SHP77 (cell line): ENCODE measurements around the gene LRCH1.

ENCODE experiments used
- DNase-seq, 2 experiments: peaks; one replicate each; lab custom pipeline; 2025; lab: John Stamatoyannopoulos, UW

LRCH1 gene

DNA sequence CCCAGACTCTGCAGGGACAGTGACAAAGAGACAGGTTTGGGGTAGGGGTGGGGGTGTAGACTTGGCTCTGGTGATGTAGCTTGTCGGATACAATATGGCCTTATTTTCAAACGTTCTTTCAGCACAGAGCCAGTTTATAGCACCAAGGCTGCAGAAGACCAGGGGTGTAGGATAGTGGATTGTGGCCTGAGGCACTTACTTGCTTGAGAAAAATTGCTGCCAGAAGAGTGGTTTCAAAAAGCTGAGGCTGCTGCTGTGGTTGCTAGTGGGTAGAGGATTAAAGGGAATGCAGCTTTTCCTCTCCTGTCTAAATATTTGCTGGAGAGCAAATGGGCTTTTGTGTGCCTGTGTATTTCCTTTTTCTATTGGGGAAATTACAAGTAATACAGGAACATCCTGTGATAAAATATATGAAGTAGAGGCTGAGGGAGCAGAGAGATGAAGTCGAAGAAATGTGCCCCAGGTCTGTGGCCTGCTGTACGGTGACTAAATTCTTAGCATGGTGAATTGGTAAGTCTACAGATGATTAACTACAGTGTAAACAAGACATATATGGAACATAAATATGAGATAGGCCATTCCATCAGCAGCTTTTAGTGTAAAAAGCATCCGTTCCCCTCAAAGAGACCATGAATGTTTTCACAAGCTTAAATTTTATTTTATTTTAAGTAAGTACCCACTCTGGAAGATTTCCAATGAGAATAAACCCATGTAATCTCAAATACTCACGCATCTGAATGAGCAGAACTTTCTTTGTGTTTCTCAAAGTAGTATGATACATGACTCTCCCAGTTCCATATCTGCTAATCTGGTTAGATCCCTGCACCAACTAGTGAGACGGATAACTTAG lies 112.9 kb downstream of the LRCH1 start:
- DNase-seq = no peak

DNA sequence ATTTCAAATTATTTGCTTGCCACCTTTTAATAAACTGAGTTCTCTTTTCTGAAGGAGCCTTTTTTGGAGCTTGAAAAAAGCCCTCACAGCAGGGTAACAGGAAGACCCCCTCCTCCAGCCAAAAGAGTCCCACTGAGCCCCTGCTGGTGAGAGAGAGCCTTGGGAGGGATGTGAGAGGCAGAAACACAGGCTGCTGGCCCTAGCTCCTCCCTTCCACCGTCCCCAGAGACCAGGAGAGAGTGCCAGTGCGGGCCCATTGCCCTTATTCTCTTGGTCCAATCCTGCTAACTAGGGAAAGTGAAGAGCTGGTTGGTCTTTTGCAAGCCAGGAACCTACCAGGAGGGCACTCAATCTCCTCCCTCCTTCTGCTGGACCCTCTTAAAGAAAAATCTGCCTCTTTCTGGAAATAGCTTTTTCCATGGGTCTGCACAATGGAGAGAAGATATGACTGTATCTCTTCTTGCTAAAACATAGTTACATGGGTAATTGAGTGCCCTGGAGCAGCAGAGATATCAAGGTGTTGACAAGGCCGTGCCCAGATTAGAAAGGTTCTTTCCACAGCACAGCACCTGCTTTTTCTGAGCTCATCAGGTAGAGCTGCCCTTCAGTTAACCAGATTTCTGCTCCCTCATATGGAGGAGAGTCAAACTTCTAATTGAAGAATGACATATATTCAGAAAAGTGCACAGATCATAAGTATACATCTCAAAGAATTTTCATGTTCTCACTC lies 113.9 kb downstream of the LRCH1 start:
- no peak for DNase-seq

GRCh38 chr13:46667687-46668281 lies 114.8 kb downstream of the LRCH1 start:
- DNase-seq = no peak

DNA sequence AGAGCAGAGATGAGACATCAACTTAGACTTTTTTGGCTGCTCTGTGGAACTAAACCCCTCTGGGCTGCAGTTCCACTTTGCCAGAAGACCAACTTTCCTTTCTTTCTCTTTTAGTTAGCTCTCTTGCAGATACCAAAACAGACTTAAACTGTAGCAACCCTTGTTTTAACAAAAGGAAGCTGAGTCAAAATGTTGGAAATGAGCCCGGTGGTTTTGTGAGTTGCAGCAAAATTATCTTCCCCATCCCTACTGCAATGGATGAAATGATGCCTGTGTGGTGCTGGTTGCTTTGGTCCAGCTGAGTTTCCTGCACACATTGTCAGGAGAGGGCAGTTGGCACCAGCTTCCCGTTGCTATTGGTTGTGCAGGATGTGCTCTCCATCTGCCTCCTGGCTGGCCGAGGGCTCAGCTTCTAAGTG lies 115.3 kb downstream of the LRCH1 start:
- no peak for DNase-seq

- no peak for DNase-seq
Observed at GRCh38 chr13:46668931-46669525, 116.1 kb downstream of the LRCH1 start.

GRCh38 chr13:46672338-46673090 lies 119.5 kb downstream of the LRCH1 start:
- DNase-seq = no peak

DNA sequence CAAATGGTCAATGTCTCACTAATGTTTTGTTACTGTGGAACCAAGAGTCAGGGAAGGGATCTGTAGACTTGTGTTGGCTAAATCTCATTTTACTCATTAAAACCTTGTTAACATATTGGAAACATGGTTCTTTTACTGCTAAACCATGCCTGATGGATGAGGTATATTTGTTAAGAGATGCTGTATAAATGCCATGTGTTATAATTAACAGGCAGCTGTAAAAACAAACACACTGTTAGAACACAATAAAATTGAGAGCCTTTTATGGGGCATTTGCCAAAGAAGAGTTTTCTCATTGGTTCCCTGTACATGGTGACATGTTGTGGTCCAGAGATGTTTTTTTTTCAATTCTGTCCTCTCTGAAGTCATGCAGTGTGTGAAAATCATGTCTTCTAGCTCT lies 122.0 kb downstream of the LRCH1 start:
- peak; percentile 62 to 64 for DNase-seq

DNA sequence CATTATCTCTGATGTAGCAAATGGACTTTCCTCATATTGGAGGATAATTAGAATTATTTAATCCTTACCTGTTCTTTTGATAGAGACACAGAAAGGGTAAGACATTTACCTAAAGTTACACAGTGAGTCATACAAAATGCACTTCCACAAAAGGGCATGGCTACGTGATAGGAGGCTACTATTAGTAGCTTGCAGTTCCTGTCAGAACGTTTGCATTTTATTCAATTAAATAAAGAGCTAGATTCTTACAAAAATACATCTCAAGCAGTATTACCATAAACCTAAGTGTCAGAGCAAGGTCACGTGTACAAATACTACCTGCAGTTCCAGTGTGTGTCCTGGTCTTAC lies 123.4 kb downstream of the LRCH1 start:
- DNase-seq = no peak

- DNase-seq = no peak
Observed at GRCh38 chr13:46679369-46680120, 126.6 kb downstream of the LRCH1 start.

GRCh38 chr13:46682015-46682414 lies 129.0 kb downstream of the LRCH1 start:
- DNase-seq = no peak

- DNase-seq = no peak
Observed at GRCh38 chr13:46682707-46683106, 129.7 kb downstream of the LRCH1 start.

- DNase-seq = no peak
Observed at GRCh38 chr13:46683676-46684260, 130.8 kb downstream of the LRCH1 start.

DNA sequence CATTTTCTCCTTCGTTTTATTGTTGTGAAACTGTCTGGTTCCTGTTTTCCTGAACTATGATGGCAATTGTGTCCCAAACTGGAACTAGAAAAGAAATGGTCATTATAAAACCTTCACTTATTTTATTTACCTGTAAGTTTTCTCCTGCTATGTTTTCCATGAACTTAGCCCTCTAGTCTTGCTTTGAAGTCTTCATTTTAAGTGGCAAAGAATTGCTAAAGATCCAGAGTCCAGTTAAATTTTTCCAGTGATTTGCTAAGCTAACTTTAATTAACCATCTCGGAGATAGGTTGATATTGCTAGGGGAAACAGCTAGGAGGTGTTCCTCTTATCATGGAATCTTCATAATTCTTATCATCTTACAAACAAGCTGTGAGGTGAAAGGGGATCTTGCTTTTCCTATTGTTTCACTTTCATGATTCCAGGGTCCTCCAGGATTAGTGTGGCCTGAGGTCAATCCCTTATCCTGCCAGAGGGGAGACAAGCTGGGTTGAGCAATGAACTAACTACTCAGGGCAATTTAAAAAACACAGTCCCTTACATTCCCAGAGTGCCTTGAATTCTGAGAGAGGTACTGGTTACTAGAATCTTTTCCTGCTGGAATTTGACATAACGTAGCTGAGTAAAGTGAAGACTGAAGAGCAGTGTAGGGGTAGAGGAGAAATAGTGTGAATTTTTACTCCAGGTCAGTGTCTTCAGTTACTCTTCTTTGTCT lies 131.5 kb downstream of the LRCH1 start:
- DNase-seq = no peak

GRCh38 chr13:46685006-46685730 lies 132.2 kb downstream of the LRCH1 start:
- DNase-seq = no peak

GRCh38 chr13:46686171-46686570 lies 133.2 kb downstream of the LRCH1 start:
- no peak for DNase-seq

- DNase-seq = no peak
Observed at GRCh38 chr13:46687810-46688209, 134.8 kb downstream of the LRCH1 start.

DNA sequence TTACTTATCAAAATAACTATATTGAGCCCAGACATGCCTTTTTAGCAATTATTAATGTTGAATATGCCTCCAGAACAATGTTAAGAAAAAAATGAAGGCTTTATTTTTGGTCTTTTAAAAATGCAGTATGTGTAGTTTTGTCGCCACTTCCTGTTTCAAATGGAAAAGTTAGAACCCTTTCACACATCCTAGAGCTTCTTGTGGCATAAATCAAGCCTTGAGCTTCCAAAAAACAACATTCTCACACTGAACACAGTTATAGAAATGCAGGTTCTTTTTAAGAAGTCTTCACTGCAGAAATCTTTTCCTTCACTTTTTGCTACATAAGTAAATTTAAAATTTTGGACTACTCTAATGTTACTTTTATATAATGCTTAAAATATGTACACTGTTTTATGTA lies 135.3 kb downstream of the LRCH1 start:
- DNase-seq = no peak

- no peak for DNase-seq
Observed at GRCh38 chr13:46698014-46698413, 145.0 kb downstream of the LRCH1 start.

DNA sequence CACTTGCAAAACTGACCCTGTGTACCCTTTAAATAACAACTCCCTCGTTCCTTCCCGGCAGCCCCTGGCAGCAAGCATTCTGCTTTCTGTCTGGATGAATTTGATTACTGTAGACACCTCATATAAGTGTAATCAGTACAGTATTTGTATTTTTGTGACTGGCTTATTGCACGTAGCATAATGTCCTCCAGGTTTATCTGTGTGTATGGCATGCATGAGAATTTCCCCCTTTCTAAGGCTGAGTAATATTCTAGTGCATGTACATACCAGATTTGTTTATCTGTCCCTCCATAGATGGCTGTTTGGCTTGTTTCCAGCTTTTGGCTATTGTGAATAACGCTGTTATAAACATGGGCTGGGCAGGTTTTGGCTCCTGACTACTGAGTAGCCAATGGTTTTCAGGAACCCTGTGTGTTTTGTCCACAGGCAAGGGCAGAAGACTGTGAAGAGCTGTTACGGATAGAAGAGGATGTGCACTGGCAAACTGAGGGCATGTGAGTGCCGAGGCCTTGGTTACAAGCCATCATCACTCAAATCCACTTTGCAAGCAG lies 146.0 kb downstream of the LRCH1 start:
- no peak for DNase-seq
